Small intestine (tissue), 7 donors: Measurements from ENCODE around the gene APOL5. TPM values are rescaled to one million over a fixed set of nuclear protein-coding genes. Genes with fewer than 3 reads are reported as not detected.
"Not testable (repeated sequence)": the region's sequence is repeated elsewhere in the genome, so short reads cannot be mapped to it uniquely, and the experiment has no call there.

ENCODE experiments used
- DNase-seq, 2 donors: peaks; one replicate each; pipeline versions ENCODE4 v3.0.0 to v3.0.0-alpha.2; 2013
- FAIRE-seq: peaks from 2 replicates; lab custom pipeline; 2012; peaks lifted over from hg19 to GRCh38; lab: Jason Lieb, UNC
- H3K27ac ChIP-seq, 3 donors: one replicate each; pipeline ENCODE4 v1.5.1; 2013; ENCODE audit warnings: low read length in 2 of 3, mild to moderate bottlenecking in 2 of 3, control low read depth in 1 of 3, inconsistent platforms in 1 of 3, low read depth in 1 of 3, moderate library complexity in 1 of 3
- H3K27me3 ChIP-seq, 3 donors: one replicate each; pipeline ENCODE4 v1.6.1; 2013; ENCODE audit warnings: low read length in 3 of 3, inconsistent platforms in 1 of 3; ENCODE audit not compliant: control insufficient read depth in 3 of 3, insufficient read depth in 3 of 3
- H3K36me3 ChIP-seq, 3 donors: one replicate each; pipeline ENCODE4 v1.6.1; 2013; ENCODE audit warnings: low read length in 3 of 3, inconsistent platforms in 1 of 3, low read depth in 1 of 3, mild to moderate bottlenecking in 1 of 3, moderate library complexity in 1 of 3; ENCODE audit not compliant: control insufficient read depth in 3 of 3, insufficient read depth in 2 of 3
- H3K4me1 ChIP-seq, 3 donors: one replicate each; pipeline ENCODE4 v1.6.1; 2013; ENCODE audit warnings: low read length in 2 of 3, inconsistent platforms in 1 of 3, low read depth in 1 of 3, mild to moderate bottlenecking in 1 of 3, moderate library complexity in 1 of 3; ENCODE audit not compliant: control insufficient read depth in 3 of 3, insufficient read depth in 2 of 3
- H3K4me3 ChIP-seq, 3 donors: one replicate each; pipeline ENCODE4 v1.5.1; 2013; ENCODE audit warnings: low read length in 3 of 3, control low read depth in 1 of 3, inconsistent platforms in 1 of 3, low read depth in 1 of 3, mild to moderate bottlenecking in 1 of 3, moderate library complexity in 1 of 3
- H3K9me3 ChIP-seq, 2 donors: one replicate each; pipeline ENCODE4 v1.6.1; 2013; ENCODE audit warnings: low read depth in 1 of 2, low read length in 1 of 2; ENCODE audit not compliant: control insufficient read depth in 2 of 2, insufficient read depth in 1 of 2
- WGBS, 3 donors: extraction: QIAGEN DNeasy Blood & Tissue Kit; methylation state at CpG; one replicate each; pipeline ENCODE4 v1.1.7; 2013; 5-methylcytosine and 5-hydroxymethylcytosine counted together
- polyA plus RNA-seq, 4 donors: library from polyadenylated mRNA; stranded (reverse) in 3 of 4; unstranded in 1 of 4; fragments of 200-250 nt in 3 of 4; fragments of 120-200 nt in 1 of 4; gene quantifications; one replicate each; pipeline versions ENCODE4 v1.2.1 to v1.2.3, GENCODE V29; 2013
- donor health status: healthy with polysubstance abuse.
- donor health status: control.
- donor health status: control.
- donor health status: Bipolar disorder and iron deficiency.
- donor health status: healthy.

The APOL5 gene
- polyA plus RNA-seq, 4 donors = not detected

- H3K4me1 ChIP-seq = peaks cover 0 to 15% (median 3%) of the 10 kb centered on the region in 3 donors
- DNase-seq, H3K4me3 ChIP-seq, H3K27me3 ChIP-seq, FAIRE-seq, H3K27ac ChIP-seq, H3K9me3 ChIP-seq: not testable (repeated sequence)
- peaks cover 0 to 33% (median 0%) of the 10 kb centered on the region in 3 donors for H3K36me3 ChIP-seq
- 89 to 92% (median 91%) methylated on average over 6 of the region's 6 CpGs for WGBS, 3 donors
Measured at GRCh38 chr22:35737886-35738285, 20.2 kb downstream of the APOL5 start.

GRCh38 chr22:35739076-35739930 is 21.6 kb downstream of the APOL5 start:
- DNase-seq (peak in 1 of 2 donors; percentile 24), FAIRE-seq (no peak)

GRCh38 chr22:35739931-35740380 is 22.3 kb downstream of the APOL5 start:
- Histone ChIP-seq H3K9me3 (no peaks in the 10 kb centered on the region), H3K27ac (no peak overlapping the region), H3K4me1 (no peaks in the 10 kb centered on the region), H3K4me3 (no peak overlapping the region), H3K36me3 (peaks cover 0 to 37% (median 2%) of the 10 kb centered on the region in 3 donors), H3K27me3 (no peaks in the 10 kb centered on the region)
- DNase-seq = no peak
- 80 to 94% (median 90%) methylated on average over 3 of the region's 3 CpGs for WGBS, 3 donors
- no peak for FAIRE-seq

More at GRCh38 chr22:35739076-35739930, 21.6 kb downstream of the APOL5 start:
- H3K4me1 ChIP-seq = peaks cover 0 to 2% (median 0%) of the 10 kb centered on the region in 3 donors
- H3K36me3 ChIP-seq = peaks cover 0 to 37% (median 2%) of the 10 kb centered on the region in 3 donors
- H3K4me3 ChIP-seq = no peak overlapping the region
- no peak overlapping the region for H3K27ac ChIP-seq
- WGBS, 3 donors = 89 to 91% (median 89%) methylated on average over 12 of the region's 12 CpGs
- no peaks in the 10 kb centered on the region for H3K9me3 ChIP-seq
- no peaks in the 10 kb centered on the region for H3K27me3 ChIP-seq

DNA sequence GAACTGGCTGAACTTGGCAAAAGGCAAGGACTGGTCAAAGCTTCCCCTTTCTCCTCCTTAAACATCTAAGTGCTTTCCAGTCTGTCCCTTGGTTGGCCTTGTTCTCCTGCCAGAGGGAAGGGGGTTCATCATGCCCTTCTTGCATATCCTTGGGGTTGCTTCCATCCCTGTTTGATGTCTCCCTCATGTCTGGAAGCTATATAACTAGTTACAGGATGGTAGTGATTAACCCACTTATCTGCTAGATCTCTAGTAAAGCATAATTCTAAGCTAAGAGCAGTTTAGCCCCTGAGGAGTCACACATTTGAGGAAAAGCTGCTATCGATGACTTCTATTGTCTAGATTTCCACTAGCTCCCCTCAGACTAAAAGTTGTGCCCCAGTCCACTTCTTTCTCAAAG is 22.9 kb downstream of the APOL5 start:
- 88 to 94% (median 94%) methylated on average over 1 of the region's 1 CpG for WGBS, 3 donors
- Histone ChIP-seq H3K27ac (no peak overlapping the region), H3K27me3 (no peaks in the 10 kb centered on the region), H3K36me3 (peaks cover under 1 to 37% (median 2%) of the 10 kb centered on the region in 3 donors), H3K4me1 (no peaks in the 10 kb centered on the region), H3K4me3 (no peak overlapping the region), H3K9me3 (no peaks in the 10 kb centered on the region)
- DNase-seq = no peak
- FAIRE-seq = no peak

DNA sequence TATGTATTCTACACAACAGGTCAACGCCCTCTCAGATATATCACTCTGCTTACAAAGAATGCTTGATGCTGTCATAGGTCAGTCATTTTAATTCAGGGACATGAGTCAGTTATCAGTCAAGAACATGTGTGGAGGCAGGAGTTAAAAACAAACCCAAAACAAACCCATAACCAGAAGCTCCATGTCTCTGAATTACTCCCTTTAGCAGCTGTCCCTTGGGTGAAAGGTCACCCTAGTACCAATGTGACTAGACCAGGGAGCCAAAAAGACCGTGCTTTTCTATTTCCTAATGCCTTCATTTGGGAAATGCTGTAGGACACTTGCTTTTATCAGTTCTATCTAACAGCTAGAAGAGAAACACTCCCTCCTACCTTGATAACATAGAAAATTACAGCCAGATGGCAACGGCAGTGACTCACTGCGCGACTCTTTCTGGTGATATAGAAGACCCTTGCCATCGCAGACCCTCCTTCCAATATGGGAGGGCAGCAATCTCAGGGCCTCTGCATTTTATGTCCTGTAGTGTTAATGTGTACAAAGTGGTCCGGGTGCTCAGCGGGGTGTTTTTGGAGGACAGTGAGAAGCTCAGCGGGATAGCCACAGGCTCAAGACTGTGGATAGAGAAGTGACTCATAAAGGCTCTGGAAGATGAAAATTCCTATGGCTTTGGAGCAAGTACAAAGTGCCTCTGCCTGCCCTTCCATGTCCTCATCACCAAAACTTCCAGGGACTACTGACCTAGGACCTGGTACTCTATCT is 24.8 kb downstream of the APOL5 start:
- Histone ChIP-seq H3K27ac (peak overlapping the region in 1 of 3 donors; percentile 66), H3K9me3 (no peaks in the 10 kb centered on the region), H3K4me3 (no peak overlapping the region), H3K27me3 (no peaks in the 10 kb centered on the region), H3K36me3 (peaks cover 2 to 39% (median 7%) of the 10 kb centered on the region in 3 donors), H3K4me1 (no peaks in the 10 kb centered on the region)
- FAIRE-seq (no peak), DNase-seq (no peak)
- 78 to 81% (median 79%) methylated on average over 9 of the region's 9 CpGs for WGBS, 3 donors

DNA sequence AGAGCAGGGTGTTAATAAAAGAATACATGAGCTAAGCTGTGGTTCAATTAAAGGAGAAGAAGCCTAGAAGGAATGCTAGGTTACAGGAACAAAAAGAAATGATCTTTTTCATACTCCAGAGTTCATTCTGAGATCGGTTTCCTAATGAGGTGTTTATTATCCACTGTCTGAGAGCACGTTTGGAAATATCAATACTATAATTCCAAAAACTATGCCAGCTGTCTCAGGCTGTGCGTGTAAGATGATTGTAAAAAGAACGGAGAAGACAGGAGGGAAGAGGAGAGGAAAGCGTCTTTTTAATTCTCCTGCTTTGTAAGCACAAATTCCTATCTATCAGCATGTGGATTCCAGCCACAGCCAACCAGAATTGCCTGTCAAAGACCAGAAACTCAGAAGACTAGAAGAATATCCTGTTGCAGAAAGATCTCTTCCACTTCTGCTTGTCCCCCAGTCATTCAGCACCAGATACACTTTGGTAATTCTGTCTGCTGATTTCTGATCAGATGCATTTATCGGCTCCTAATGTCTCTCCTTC is 25.7 kb downstream of the APOL5 start:
- DNase-seq (no peak), FAIRE-seq (no peak)
- Histone ChIP-seq H3K4me3 (no peak overlapping the region), H3K4me1 (no peaks in the 10 kb centered on the region), H3K36me3 (peaks cover 2 to 32% (median 7%) of the 10 kb centered on the region in 3 donors), H3K27ac (no peak overlapping the region), H3K9me3 (no peaks in the 10 kb centered on the region), H3K27me3 (no peaks in the 10 kb centered on the region)
- 69 to 84% (median 79%) methylated on average over 6 of the region's 6 CpGs for WGBS, 3 donors

- no peaks in the 10 kb centered on the region for H3K4me1 ChIP-seq
- no peaks in the 10 kb centered on the region for H3K9me3 ChIP-seq
- no peak overlapping the region for H3K4me3 ChIP-seq
- peaks cover 6 to 22% (median 7%) of the 10 kb centered on the region in 3 donors for H3K36me3 ChIP-seq
- no peaks in the 10 kb centered on the region for H3K27me3 ChIP-seq
- 90 to 95% (median 92%) methylated on average over 9 of the region's 9 CpGs for WGBS, 3 donors
- no peak overlapping the region for H3K27ac ChIP-seq
- FAIRE-seq = no peak
- no peak for DNase-seq
Measured at GRCh38 chr22:35746248-35746647, 28.6 kb downstream of the APOL5 start.
